ENCODE data around the gene PLEKHM2. TPM values are rescaled to one million over a fixed set of nuclear protein-coding genes. Genes with fewer than 3 reads are reported as not detected.

PLEKHM2 gene
- total RNA-seq, 1 experiment from 2014 or later, result 45.9 TPM

GRCh38 chr1:15751717-15752116 lies 67.6 kb downstream of the PLEKHM2 start:
- TF ChIP-seq, protein P1, sequence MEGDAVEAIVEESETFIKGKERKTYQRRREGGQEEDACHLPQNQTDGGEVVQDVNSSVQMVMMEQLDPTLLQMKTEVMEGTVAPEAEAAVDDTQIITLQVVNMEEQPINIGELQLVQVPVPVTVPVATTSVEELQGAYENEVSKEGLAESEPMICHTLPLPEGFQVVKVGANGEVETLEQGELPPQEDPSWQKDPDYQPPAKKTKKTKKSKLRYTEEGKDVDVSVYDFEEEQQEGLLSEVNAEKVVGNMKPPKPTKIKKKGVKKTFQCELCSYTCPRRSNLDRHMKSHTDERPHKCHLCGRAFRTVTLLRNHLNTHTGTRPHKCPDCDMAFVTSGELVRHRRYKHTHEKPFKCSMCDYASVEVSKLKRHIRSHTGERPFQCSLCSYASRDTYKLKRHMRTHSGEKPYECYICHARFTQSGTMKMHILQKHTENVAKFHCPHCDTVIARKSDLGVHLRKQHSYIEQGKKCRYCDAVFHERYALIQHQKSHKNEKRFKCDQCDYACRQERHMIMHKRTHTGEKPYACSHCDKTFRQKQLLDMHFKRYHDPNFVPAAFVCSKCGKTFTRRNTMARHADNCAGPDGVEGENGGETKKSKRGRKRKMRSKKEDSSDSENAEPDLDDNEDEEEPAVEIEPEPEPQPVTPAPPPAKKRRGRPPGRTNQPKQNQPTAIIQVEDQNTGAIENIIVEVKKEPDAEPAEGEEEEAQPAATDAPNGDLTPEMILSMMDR (conservative IDR thresholded peaks at IDR 0.05), result no peak
- Histone ChIP-seq H3K23ac (ENCODE audit: insufficient read length, low read depth, low read length) (no peak overlapping the region), H2BK5ac (ENCODE audit: insufficient read length, low read length) (no peak overlapping the region)

More at GRCh38 chr1:15751717-15752116, 67.6 kb downstream of the PLEKHM2 start:
- peaks cover 8% of the 10 kb centered on the region; the same call in 1 of the 2 replicates for H3K4me1 ChIP-seq (ENCODE audit: insufficient read depth, low read length)
- H3K9me3 ChIP-seq (ENCODE audit: control insufficient read depth, low read depth, low read length), result no peaks in the 10 kb centered on the region
- no peak overlapping the region for H3K18ac ChIP-seq (ENCODE audit: insufficient read length, low read depth, low read length)
- peaks cover 18 to 19% of the 10 kb centered on the region in 2 experiments for H3K4me1 Mint-ChIP-seq
- no peak overlapping the region; a peak in 1 of 5 replicates for H3K4me3 Mint-ChIP-seq
- no peak overlapping the region for H3K27ac Mint-ChIP-seq
- no peak overlapping the region for H3K14ac ChIP-seq (ENCODE audit: insufficient read depth, low read length)
- H3K27ac ChIP-seq (ENCODE audit: insufficient read length, low read depth, low read length), result no peak overlapping the region
- no peak overlapping the region for H3K9ac ChIP-seq (ENCODE audit: extremely low read depth, insufficient read length, low read length)
- peaks cover 18% of the 10 kb centered on the region for H3K27me3 Mint-ChIP-seq (ENCODE audit: low read depth)
- H3K36me3 Mint-ChIP-seq (ENCODE audit: insufficient read depth in 1 of 3, low read depth in 3 of 3), result peaks cover 0 to 2% (median 0%) of the 10 kb centered on the region in 3 experiments; a peak in 2 of 7 replicates
- H2AK5ac ChIP-seq (ENCODE audit: insufficient read length, low read length), result no peak overlapping the region
- H3K56ac ChIP-seq (ENCODE audit: insufficient read length, low read depth, low read length), result no peak overlapping the region
- H2BK12ac ChIP-seq (ENCODE audit: insufficient read length, low read depth, low read length), result no peak overlapping the region
- no peak overlapping the region for H3T11ph ChIP-seq (ENCODE audit: low read length)
- no peak overlapping the region for H2AFZ ChIP-seq (ENCODE audit: low read length)
- no peak overlapping the region for H3K4me2 ChIP-seq (ENCODE audit: insufficient read depth, insufficient read length, low read length)
- DNase-seq, result no peak
- no peaks in the 10 kb centered on the region for H3K23me2 ChIP-seq (ENCODE audit: insufficient read length, low read depth, low read length, poor library complexity, severe bottlenecking)
- no peaks in the 10 kb centered on the region for H4K20me1 ChIP-seq (ENCODE audit: control insufficient read depth, insufficient read depth, insufficient read length)
- no peaks in the 10 kb centered on the region for H3K79me1 ChIP-seq (ENCODE audit: insufficient read depth, low read depth, low read length, poor library complexity, severe bottlenecking)
- H2BK120ac ChIP-seq (ENCODE audit: low read depth, low read length, poor library complexity, severe bottlenecking), result no peak overlapping the region
- H3K4ac ChIP-seq (ENCODE audit: low read depth, low read length), result no peak overlapping the region
- no peak overlapping the region for H4K91ac ChIP-seq (ENCODE audit: insufficient read length, low read depth, low read length)
- H3K27me3 ChIP-seq (ENCODE audit: insufficient read depth, low read length), result no peaks in the 10 kb centered on the region
- no peak overlapping the region for H2BK20ac ChIP-seq (ENCODE audit: low read depth, low read length, poor library complexity, severe bottlenecking)
- no peaks in the 10 kb centered on the region for H3K9me3 Mint-ChIP-seq
- H4K5ac ChIP-seq (ENCODE audit: insufficient read length, low read depth, low read length), result no peak overlapping the region
- WGBS (ENCODE audit: extremely low coverage, insufficient read length, low lambda C conversion rate), result no CpG with 5 or more reads among the region's 10 CpGs
- H4K8ac ChIP-seq (replicated peaks; ENCODE audit: insufficient read length, low read depth, low read length), result no peak overlapping the region
- H2BK15ac ChIP-seq (ENCODE audit: low read depth, low read length), result no peak overlapping the region
- no peaks in the 10 kb centered on the region for H3K79me2 ChIP-seq (ENCODE audit: insufficient read depth, low read length)
